Measurements from ENCODE around the gene EPB41L5.

EPB41L5 gene

GRCh38 chr2:120077896-120078295 is 65.0 kb downstream of the EPB41L5 start:
- Histone ChIP-seq H3K27ac (ENCODE audit: low read length) (no peak overlapping the region), H3K9me3 (replicated peaks; ENCODE audit: insufficient read depth, low read length) (no peaks in the 10 kb centered on the region), H3F3A (ENCODE audit: insufficient read depth, low read length) (no peaks in the 10 kb centered on the region), H3K9me2 (replicated peaks; ENCODE audit: insufficient read depth, low read length) (no peaks in the 10 kb centered on the region), H3K4me2 (ENCODE audit: low read depth, low read length) (no peak overlapping the region), H3K9ac (ENCODE audit: low read length) (no peak overlapping the region), H4K20me1 (ENCODE audit: insufficient read depth, low read length) (no peaks in the 10 kb centered on the region), H3K27me3 (replicated peaks; ENCODE audit: insufficient read depth, low read length) (no peaks in the 10 kb centered on the region), H2AFZ (ENCODE audit: low read length) (no peak overlapping the region), H3K79me2 (ENCODE audit: low read length) (no peaks in the 10 kb centered on the region), H3K4me1 (ENCODE audit: low read length) (no peaks in the 10 kb centered on the region), H3K36me3 (replicated peaks; ENCODE audit: insufficient read depth, low read length) (no peaks in the 10 kb centered on the region), H3K4me3 (ENCODE audit: low read length) (no peak overlapping the region)
- DNase-seq = no peak
- TF ChIP-seq CTCF (IDR thresholded peaks at IDR 0.05; ENCODE audit: low read length) = no peak
- no peak for TF ChIP-seq EZH2 (optimal IDR thresholded peaks at IDR 0.05; ENCODE audit: low read depth, low read length)
- no peak for TF ChIP-seq EZH2phosphoT487 (IDR thresholded peaks at IDR 0.05; ENCODE audit: low read length)

- Histone ChIP-seq H3K27ac (ENCODE audit: low read length) (no peak overlapping the region), H3K4me1 (ENCODE audit: low read length) (no peaks in the 10 kb centered on the region), H3K79me2 (ENCODE audit: low read length) (no peaks in the 10 kb centered on the region), H4K20me1 (ENCODE audit: insufficient read depth, low read length) (no peaks in the 10 kb centered on the region), H3K27me3 (replicated peaks; ENCODE audit: insufficient read depth, low read length) (no peaks in the 10 kb centered on the region), H3K36me3 (replicated peaks; ENCODE audit: insufficient read depth, low read length) (no peaks in the 10 kb centered on the region), H3K4me3 (ENCODE audit: low read length) (no peak overlapping the region), H3K9me3 (replicated peaks; ENCODE audit: insufficient read depth, low read length) (no peaks in the 10 kb centered on the region), H3F3A (ENCODE audit: insufficient read depth, low read length) (no peaks in the 10 kb centered on the region), H2AFZ (ENCODE audit: low read length) (no peak overlapping the region), H3K9me2 (replicated peaks; ENCODE audit: insufficient read depth, low read length) (no peaks in the 10 kb centered on the region), H3K9ac (ENCODE audit: low read length) (no peak overlapping the region), H3K4me2 (ENCODE audit: low read depth, low read length) (no peak overlapping the region)
- TF ChIP-seq EZH2 (optimal IDR thresholded peaks at IDR 0.05; ENCODE audit: low read depth, low read length) = no peak
- TF ChIP-seq CTCF (IDR thresholded peaks at IDR 0.05; ENCODE audit: low read length) = no peak
- TF ChIP-seq EZH2phosphoT487 (IDR thresholded peaks at IDR 0.05; ENCODE audit: low read length) = no peak
- no peak for DNase-seq
These were observed 66.8 kb downstream of the EPB41L5 start for GRCh38 chr2:120079647-120080046.

- no peak for TF ChIP-seq EZH2phosphoT487 (IDR thresholded peaks at IDR 0.05; ENCODE audit: low read length)
- no peak for TF ChIP-seq CTCF (IDR thresholded peaks at IDR 0.05; ENCODE audit: low read length)
- TF ChIP-seq EZH2 (optimal IDR thresholded peaks at IDR 0.05; ENCODE audit: low read depth, low read length) = no peak
- Histone ChIP-seq H3K4me1 (ENCODE audit: low read length) (no peaks in the 10 kb centered on the region), H3K4me3 (ENCODE audit: low read length) (no peak overlapping the region), H2AFZ (ENCODE audit: low read length) (no peak overlapping the region), H3K9ac (ENCODE audit: low read length) (no peak overlapping the region), H3K27ac (ENCODE audit: low read length) (no peak overlapping the region), H3K4me2 (ENCODE audit: low read depth, low read length) (no peak overlapping the region), H3K9me2 (replicated peaks; ENCODE audit: insufficient read depth, low read length) (no peaks in the 10 kb centered on the region), H4K20me1 (ENCODE audit: insufficient read depth, low read length) (no peaks in the 10 kb centered on the region), H3K36me3 (replicated peaks; ENCODE audit: insufficient read depth, low read length) (no peaks in the 10 kb centered on the region), H3K9me3 (replicated peaks; ENCODE audit: insufficient read depth, low read length) (no peaks in the 10 kb centered on the region), H3F3A (ENCODE audit: insufficient read depth, low read length) (no peaks in the 10 kb centered on the region), H3K79me2 (ENCODE audit: low read length) (no peaks in the 10 kb centered on the region), H3K27me3 (replicated peaks; ENCODE audit: insufficient read depth, low read length) (no peaks in the 10 kb centered on the region)
- DNase-seq = no peak
These were observed 78.6 kb downstream of the EPB41L5 start for GRCh38 chr2:120091436-120091835.
